Measurements from ENCODE around the gene UFC1.
A peak's percentile ranks its signal among the peaks of the same experiment; 100 is the strongest.

Gene UFC1

DNA sequence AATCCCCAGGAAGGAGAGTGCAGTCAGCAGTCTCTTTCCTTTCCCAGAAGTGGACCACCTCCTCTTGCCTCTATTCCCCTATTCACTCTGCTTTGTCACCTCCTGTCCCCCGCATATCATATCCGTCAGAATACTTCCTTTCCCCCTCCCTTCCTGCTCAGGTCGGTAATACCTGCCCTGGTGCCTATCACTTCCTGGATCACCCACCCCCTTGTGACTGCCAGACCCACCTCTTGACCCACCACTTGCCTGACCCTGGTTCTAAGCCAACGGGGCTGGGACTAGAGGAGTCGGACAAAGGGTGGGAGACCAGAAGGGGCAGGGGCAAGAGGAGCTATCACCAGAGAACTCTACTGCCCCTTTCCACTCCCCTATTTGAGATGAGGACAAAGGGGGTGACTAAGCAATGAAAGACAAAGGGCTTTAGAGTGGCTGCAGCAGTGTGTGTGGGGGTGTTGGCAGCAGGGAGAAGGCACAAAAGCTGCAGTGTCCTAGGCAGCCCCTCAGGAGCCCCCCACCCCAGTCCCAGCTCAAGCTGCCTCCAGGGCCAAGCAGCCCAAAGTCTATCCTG is 46.7 kb downstream of the UFC1 start:
- WGBS (ENCODE audit: insufficient coverage): 50% methylated on average over 1 of the region's 5 CpGs
- POLR2A ChIA-PET: interaction anchor here (0.7 kb wide), 1 partner anchor 15 kb away, joined by 4 read pairs; no protein-coding TSS in a partner anchor
- Histone ChIP-seq H3K27ac (ENCODE audit: insufficient read depth in 1 of 2, low read depth in 1 of 2, low read length in 2 of 2, poor library complexity in 1 of 2, severe bottlenecking in 2 of 2) (peak overlapping the region in 1 of 2 experiments; percentile 89), H3K9me3 (ENCODE audit: control extremely low read depth in 1 of 5, control insufficient read depth in 4 of 5, insufficient read depth in 2 of 5, low read depth in 1 of 5, low read length in 4 of 5) (no peaks in the 10 kb centered on the region), H3K36me3 (ENCODE audit: control insufficient read depth in 4 of 4, insufficient read depth in 4 of 4, low read length in 3 of 4) (peaks cover 0 to 14% (median 7%) of the 10 kb centered on the region in 4 experiments), H3K4me3 (ENCODE audit: control insufficient read depth in 1 of 7, extremely low read depth in 1 of 7, insufficient read depth in 4 of 7, low read depth in 2 of 7, low read length in 6 of 7) (no peak overlapping the region), H3K4me1 (ENCODE audit: control extremely low read depth in 1 of 4, control insufficient read depth in 4 of 4, insufficient read depth in 4 of 4, low read length in 3 of 4) (peaks cover 0 to 54% (median 39%) of the 10 kb centered on the region in 4 experiments), H3K27me3 (replicated peaks in 2 of 5; ENCODE audit: control insufficient read depth in 4 of 5, insufficient read depth in 5 of 5, low read length in 4 of 5) (no peaks in the 10 kb centered on the region)
- DNase-seq: no peak
- CTCF ChIA-PET: interaction anchor here (1.0 to 13.6 kb wide), 6 partner anchors 8 to 102 kb away, joined by 3 to 316 read pairs (median 10); partner anchors contain the start of genes APOA2, FCER1G, PPOX and TOMM40L

DNA sequence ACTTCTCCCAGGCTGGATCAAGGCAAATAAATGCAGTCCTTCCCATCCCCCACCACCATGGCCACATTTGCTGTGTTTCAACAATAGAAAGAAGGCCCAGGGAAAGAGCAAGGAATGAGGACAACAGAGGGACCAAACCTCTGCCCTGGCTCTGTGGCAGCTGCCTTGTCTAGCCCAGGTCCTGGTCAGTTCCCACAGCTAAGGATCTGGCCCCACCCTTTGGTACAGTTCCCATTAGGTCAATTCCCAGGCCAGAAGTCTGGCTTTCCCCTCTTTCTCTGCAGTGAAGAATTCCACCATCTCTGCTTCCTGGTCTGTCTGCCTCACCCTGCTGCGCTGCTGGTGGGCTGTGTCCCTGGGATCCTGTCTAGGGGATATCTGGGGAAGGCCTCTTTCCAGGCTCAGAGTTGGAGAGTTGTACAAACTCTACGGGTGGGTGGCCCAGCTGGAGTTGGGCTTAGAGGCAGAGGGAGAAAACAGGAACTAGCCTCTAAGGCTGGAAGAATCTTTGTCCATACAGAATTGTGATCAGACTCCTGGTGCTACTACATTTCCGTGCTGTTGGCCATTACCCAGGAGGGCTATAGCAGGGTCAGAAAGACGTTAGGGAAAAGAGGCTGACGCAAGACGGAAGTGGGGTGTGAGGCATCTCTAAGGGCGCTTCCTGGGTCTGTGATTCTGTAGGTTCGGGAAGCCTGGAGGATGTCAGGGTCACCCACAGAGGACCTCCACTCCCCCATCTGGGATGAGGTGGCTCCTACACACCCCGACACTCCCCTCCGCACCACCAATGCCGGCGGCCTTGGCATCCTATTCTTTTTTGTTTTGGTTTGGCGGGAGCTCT is 47.4 kb downstream of the UFC1 start:
- H3K4me3 ChIP-seq (ENCODE audit: control insufficient read depth in 1 of 7, extremely low read depth in 1 of 7, insufficient read depth in 4 of 7, low read depth in 2 of 7, low read length in 6 of 7): peak overlapping the region in 5 of 7 experiments; percentile 83 to 98 (median 94)
- H3K4me1 ChIP-seq (ENCODE audit: control extremely low read depth in 1 of 4, control insufficient read depth in 4 of 4, insufficient read depth in 4 of 4, low read length in 3 of 4): peaks cover 0 to 54% (median 39%) of the 10 kb centered on the region in 4 experiments
- CTCF ChIA-PET: interaction anchor here (0.6 to 13.6 kb wide), 12 partner anchors 9 to 188 kb away, joined by 3 to 316 read pairs (median 9); partner anchors contain the start of genes APOA2, FCER1G, PPOX and TOMM40L
- WGBS (ENCODE audit: insufficient coverage): 85% methylated on average over 8 of the region's 13 CpGs
- POLR2A ChIA-PET: interaction anchor here (0.9 to 1.7 kb wide), 3 partner anchors 16 to 24 kb away, joined by 3 to 11 read pairs (median 4); partner anchors contain the start of gene TOMM40L
- peak in 1 of 3 donors; percentile 41 for DNase-seq
- peaks cover 0 to 20% (median 11%) of the 10 kb centered on the region in 4 experiments for H3K36me3 ChIP-seq (ENCODE audit: control insufficient read depth in 4 of 4, insufficient read depth in 4 of 4, low read length in 3 of 4)
- peak overlapping the region; percentile 77 to 89 for H3K27ac ChIP-seq (ENCODE audit: insufficient read depth in 1 of 2, low read depth in 1 of 2, low read length in 2 of 2, poor library complexity in 1 of 2, severe bottlenecking in 2 of 2)
- H3K9me3 ChIP-seq (ENCODE audit: control extremely low read depth in 1 of 5, control insufficient read depth in 4 of 5, insufficient read depth in 2 of 5, low read depth in 1 of 5, low read length in 4 of 5): no peaks in the 10 kb centered on the region
- H3K27me3 ChIP-seq (replicated peaks in 2 of 5; ENCODE audit: control insufficient read depth in 4 of 5, insufficient read depth in 5 of 5, low read length in 4 of 5): no peaks in the 10 kb centered on the region

DNA sequence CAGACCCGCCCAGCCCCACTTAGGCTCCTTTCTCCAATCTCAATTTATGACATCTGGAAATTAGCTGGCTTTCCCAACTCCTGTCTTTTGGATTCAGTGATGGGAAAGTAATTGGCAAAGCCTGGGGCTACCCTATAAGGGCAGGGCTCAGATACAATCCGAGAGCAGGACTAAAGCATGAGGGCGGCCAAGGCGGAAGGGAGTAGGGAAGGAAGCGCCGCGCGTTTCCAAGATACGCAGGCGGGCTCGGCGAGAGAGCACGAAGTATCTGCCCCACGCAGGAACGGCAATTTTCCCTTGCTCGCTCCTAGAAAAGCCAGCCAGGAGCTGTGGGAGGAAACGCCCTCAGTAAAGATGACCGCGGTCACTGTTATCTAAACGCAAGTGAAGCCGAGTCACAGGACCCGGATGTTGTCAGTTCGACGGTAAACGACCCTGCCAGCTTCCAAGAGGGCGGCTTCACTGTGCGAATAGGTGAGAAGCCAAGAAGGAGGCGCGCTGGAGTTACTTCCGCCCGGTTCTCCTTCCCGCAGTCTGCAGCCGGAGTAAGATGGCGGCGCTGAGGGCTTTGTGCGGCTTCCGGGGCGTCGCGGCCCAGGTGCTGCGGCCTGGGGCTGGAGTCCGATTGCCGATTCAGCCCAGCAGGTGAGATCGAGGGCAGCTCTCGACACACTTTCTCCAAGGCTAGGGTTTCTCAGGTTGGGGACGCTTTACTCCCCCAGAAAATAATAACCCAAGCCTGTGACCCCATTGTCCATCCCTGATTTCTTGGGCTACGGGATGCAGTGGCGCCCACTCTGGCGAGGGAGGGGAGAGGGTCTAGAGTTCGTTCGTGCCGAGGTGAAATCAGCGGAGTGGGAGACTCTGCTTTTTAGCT is 48.3 kb downstream of the UFC1 start, which contains the start of gene NDUFS2:
NDUFS2 (plus strand) TSS at position 532 of the 877 bp plus-strand sequence; CDS start at position 551, 19 bp downstream.
- Histone ChIP-seq H3K27ac (ENCODE audit: insufficient read depth in 1 of 2, low read depth in 1 of 2, low read length in 2 of 2, poor library complexity in 1 of 2, severe bottlenecking in 2 of 2) (peak within 1 kb of the TSS; percentile 77 to 89), H3K27me3 (replicated peaks in 2 of 5; ENCODE audit: control insufficient read depth in 4 of 5, insufficient read depth in 5 of 5, low read length in 4 of 5) (no peaks in the 10 kb centered on the region), H3K4me1 (ENCODE audit: control extremely low read depth in 1 of 4, control insufficient read depth in 4 of 4, insufficient read depth in 4 of 4, low read length in 3 of 4) (peaks cover 0 to 54% (median 38%) of the 10 kb centered on the region in 4 experiments), H3K36me3 (ENCODE audit: control insufficient read depth in 4 of 4, insufficient read depth in 4 of 4, low read length in 3 of 4) (peaks cover 3 to 29% (median 19%) of the 10 kb centered on the region in 4 experiments), H3K4me3 (ENCODE audit: control insufficient read depth in 1 of 7, extremely low read depth in 1 of 7, insufficient read depth in 4 of 7, low read depth in 2 of 7, low read length in 6 of 7) (peak within 1 kb of the TSS; percentile 66 to 98 (median 89)), H3K9me3 (ENCODE audit: control extremely low read depth in 1 of 5, control insufficient read depth in 4 of 5, insufficient read depth in 2 of 5, low read depth in 1 of 5, low read length in 4 of 5) (no peaks in the 10 kb centered on the region)
- POLR2A ChIA-PET: interaction anchor here (0.5 to 1.7 kb wide), 5 partner anchors 15 to 199 kb away, joined by 3 to 11 read pairs (median 3); partner anchors contain the start of gene TOMM40L
- 3% methylated on average over 48 of the region's 53 CpGs for WGBS (ENCODE audit: insufficient coverage)
- CTCF ChIA-PET: interaction anchor here (0.6 to 13.6 kb wide), 15 partner anchors 9 to 439 kb away, joined by 3 to 316 read pairs (median 5); partner anchors contain the start of genes APOA2, FCER1G, PCP4L1 and PPOX
- DNase-seq: peak; percentile 98 to 99 (median 98)

DNA sequence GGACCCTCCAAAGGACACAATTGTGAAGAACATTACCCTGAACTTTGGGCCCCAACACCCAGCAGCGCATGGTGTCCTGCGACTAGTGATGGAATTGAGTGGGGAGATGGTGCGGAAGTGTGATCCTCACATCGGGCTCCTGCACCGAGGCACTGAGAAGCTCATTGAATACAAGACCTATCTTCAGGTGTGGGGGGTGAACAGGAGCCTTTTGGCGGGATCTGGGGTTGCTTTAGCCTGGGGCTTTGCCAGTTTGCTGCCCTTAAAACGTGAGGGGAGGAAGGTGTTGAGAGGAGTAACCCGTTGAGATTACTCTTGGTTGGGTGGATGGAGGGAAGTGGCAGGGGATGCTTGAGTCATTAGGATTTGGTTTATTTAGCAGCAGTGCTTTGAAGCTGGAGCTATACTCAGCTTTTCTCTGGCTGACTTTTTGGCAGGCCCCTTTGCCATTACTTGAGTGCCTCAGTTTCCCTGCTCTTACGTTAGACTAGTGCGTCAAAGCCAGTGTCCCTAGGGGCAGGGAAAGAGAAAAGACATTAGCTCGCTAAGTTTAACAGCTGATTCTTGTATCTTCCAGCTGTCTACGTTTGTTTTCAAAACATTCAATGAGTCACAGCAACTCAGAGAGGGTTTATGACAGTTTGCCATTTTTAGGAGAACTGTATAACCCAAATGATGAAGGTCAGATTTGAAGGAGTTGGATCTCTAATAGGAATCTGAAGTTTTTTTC is 52.8 kb downstream of the UFC1 start:
- H3K27me3 ChIP-seq (replicated peaks in 2 of 5; ENCODE audit: control insufficient read depth in 4 of 5, insufficient read depth in 5 of 5, low read length in 4 of 5): no peaks in the 10 kb centered on the region
- 98% methylated on average over 12 of the region's 12 CpGs for WGBS (ENCODE audit: insufficient coverage)
- no peak overlapping the region for H3K4me3 ChIP-seq (ENCODE audit: control insufficient read depth in 1 of 7, extremely low read depth in 1 of 7, insufficient read depth in 4 of 7, low read depth in 2 of 7, low read length in 6 of 7)
- H3K4me1 ChIP-seq (ENCODE audit: control extremely low read depth in 1 of 4, control insufficient read depth in 4 of 4, insufficient read depth in 4 of 4, low read length in 3 of 4): peaks cover 0 to 30% (median 19%) of the 10 kb centered on the region in 4 experiments
- H3K36me3 ChIP-seq (ENCODE audit: control insufficient read depth in 4 of 4, insufficient read depth in 4 of 4, low read length in 3 of 4): peaks cover 16 to 62% (median 46%) of the 10 kb centered on the region in 4 experiments
- POLR2A ChIA-PET: no interaction called here
- H3K9me3 ChIP-seq (ENCODE audit: control extremely low read depth in 1 of 5, control insufficient read depth in 4 of 5, insufficient read depth in 2 of 5, low read depth in 1 of 5, low read length in 4 of 5): no peaks in the 10 kb centered on the region
- no peak for DNase-seq
- H3K27ac ChIP-seq (ENCODE audit: insufficient read depth in 1 of 2, low read depth in 1 of 2, low read length in 2 of 2, poor library complexity in 1 of 2, severe bottlenecking in 2 of 2): no peak overlapping the region
- CTCF ChIA-PET: interaction anchor here (0.5 to 13.6 kb wide), 11 partner anchors 14 to 326 kb away, joined by 3 to 316 read pairs (median 5); partner anchors contain the start of genes APOA2, B4GALT3, CFAP126 and FCER1G

DNA sequence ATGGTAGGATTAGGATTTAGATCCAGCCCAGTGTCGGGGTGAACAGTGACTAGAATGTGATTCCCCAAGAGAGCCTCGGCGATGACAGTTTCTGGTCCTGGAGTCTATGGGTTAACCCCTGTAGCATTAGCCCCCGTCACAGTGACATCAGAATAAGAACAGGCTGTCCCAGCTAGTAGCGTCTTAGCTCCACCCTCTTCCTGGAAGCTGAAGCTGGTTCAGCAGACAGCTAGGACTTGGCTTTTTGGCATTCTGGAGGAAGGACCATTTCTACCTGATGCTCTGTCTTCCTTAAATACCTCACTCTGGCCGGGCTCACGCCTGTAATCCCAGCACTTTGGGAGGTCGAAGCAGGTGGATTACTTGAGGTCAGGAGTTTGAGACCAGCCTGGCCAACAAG is 53.4 kb downstream of the UFC1 start:
- ChIA-PET CTCF (interaction anchor here (0.9 to 13.6 kb wide), 8 partner anchors 14 to 174 kb away, joined by 3 to 316 read pairs (median 9); partner anchors contain the start of genes APOA2, B4GALT3, FCER1G and TOMM40L), POLR2A (no interaction called here)
- no peak overlapping the region for H3K4me3 ChIP-seq (ENCODE audit: control insufficient read depth in 1 of 7, extremely low read depth in 1 of 7, insufficient read depth in 4 of 7, low read depth in 2 of 7, low read length in 6 of 7)
- peaks cover 16 to 67% (median 51%) of the 10 kb centered on the region in 4 experiments for H3K36me3 ChIP-seq (ENCODE audit: control insufficient read depth in 4 of 4, insufficient read depth in 4 of 4, low read length in 3 of 4)
- no peaks in the 10 kb centered on the region for H3K27me3 ChIP-seq (replicated peaks in 2 of 5; ENCODE audit: control insufficient read depth in 4 of 5, insufficient read depth in 5 of 5, low read length in 4 of 5)
- no peaks in the 10 kb centered on the region for H3K9me3 ChIP-seq (ENCODE audit: control extremely low read depth in 1 of 5, control insufficient read depth in 4 of 5, insufficient read depth in 2 of 5, low read depth in 1 of 5, low read length in 4 of 5)
- H3K27ac ChIP-seq (ENCODE audit: insufficient read depth in 1 of 2, low read depth in 1 of 2, low read length in 2 of 2, poor library complexity in 1 of 2, severe bottlenecking in 2 of 2): no peak overlapping the region
- 87% methylated on average over 8 of the region's 8 CpGs for WGBS (ENCODE audit: insufficient coverage)
- DNase-seq: no peak
- H3K4me1 ChIP-seq (ENCODE audit: control extremely low read depth in 1 of 4, control insufficient read depth in 4 of 4, insufficient read depth in 4 of 4, low read length in 3 of 4): peaks cover 0 to 25% (median 15%) of the 10 kb centered on the region in 4 experiments
